Measurements from ENCODE around the gene THADA.

Gene THADA

DNA sequence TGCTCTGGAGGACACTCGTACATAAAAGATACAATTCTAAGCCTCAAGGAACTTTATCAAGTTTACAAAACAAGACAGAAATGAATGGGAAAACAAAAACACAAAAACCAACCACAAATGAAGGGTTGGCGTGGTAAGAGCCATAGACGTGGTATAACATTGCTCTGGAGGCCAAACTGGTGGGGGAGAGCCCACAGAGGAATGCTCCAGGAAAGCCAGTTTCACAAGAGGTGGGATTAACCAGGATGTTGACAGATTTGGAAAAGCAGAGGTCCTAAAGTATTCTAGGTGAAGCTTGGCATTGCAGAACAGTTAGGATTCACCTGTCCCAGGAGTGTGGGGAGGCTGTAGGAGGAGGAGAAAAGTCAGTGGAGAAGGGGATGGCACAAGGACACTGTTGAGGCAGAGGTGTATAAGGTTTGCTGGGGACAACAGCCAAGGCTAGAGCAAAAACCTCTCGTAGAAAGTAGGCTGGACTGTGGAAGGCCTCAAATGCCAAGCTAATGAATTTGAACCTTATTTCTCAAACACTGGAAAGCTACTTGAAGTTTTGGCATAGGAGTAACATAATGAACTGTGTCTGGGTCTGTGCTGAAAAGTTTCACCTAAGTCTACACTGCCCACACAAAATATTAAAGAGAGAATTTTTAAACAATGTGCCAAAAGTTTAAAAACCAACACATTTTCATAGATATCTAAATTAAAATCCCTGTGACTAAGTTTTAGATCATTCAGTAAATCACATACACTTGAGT is 135.1 kb downstream of the THADA start:
- no peak for TF ChIP-seq CTCF (IDR thresholded peaks at IDR 0.05; ENCODE audit: low read depth, low read length)
- no peak for DNase-seq (ENCODE audit: low read depth, low spot score)
- no peak overlapping the region for H3K4me3 ChIP-seq (ENCODE audit: low read depth, low read length)
- in situ Hi-C loops (cut with HindIII; ENCODE audit: low sequenced_read_pairs): no loop called here

DNA sequence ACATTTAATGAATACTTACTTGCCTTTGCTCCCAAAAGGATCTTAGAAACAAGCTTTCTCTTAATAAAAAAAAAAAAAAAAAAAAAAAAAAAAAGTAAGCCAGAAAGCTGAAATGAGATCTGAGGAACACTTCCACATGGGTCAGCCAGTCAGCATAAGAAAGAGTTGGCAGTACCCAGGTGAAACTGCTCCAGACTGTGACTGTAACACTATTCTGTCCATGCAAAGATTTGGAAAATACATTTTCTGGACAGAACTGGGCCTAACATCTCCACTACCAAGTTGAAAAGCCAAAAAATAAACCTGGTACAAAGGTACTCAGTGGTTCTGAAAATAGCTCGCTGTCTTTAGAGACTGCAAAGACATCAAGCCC is 135.7 kb downstream of the THADA start:
- in situ Hi-C loops (cut with HindIII; ENCODE audit: low sequenced_read_pairs): no loop called here
- H3K4me3 ChIP-seq (ENCODE audit: low read depth, low read length): no peak overlapping the region
- no peak for TF ChIP-seq CTCF (IDR thresholded peaks at IDR 0.05; ENCODE audit: low read depth, low read length)

DNA sequence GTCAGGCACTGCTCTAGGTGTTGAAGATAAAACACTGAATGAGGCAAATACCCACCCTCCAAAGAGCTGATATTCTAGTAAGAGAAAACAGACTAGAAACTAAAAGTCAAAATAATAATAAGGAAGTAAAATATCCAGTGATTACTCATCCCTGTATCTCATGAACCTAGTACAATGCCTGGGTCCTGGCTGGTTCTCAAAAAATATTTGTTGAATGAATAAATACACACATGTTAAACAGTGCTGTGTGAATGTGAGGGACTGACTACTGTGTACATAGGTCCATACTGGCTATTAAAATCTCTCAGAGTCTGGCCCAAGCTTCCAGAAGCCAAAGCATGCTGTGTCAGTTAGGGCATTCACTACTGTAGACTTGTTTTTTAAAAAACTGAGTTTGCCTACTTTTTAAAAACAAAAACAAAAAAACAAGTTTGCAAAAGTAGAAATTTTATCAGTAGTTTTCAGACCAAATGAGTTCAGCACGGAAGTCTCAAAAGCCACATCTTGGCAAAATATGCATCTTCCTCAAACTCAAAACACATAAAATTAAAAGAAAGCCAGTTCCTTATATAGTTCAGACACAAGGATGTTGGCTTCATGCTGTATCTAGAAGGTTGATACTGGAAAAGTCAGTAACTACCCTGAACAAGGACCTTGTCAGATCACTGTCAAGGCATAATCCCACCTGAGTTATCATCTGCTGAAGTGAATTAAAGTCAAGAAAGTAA is 136.2 kb downstream of the THADA start:
- in situ Hi-C loops (cut with HindIII; ENCODE audit: low sequenced_read_pairs): no loop called here
- no peak overlapping the region for H3K4me3 ChIP-seq (ENCODE audit: low read depth, low read length)
- TF ChIP-seq CTCF (IDR thresholded peaks at IDR 0.05; ENCODE audit: low read depth, low read length): no peak
- peak; percentile 58 for DNase-seq (ENCODE audit: low read depth, low spot score)

More for the DNA sequence above, 135.7 kb downstream of the THADA start:
- DNase-seq (ENCODE audit: low read depth, low spot score): no peak

DNA sequence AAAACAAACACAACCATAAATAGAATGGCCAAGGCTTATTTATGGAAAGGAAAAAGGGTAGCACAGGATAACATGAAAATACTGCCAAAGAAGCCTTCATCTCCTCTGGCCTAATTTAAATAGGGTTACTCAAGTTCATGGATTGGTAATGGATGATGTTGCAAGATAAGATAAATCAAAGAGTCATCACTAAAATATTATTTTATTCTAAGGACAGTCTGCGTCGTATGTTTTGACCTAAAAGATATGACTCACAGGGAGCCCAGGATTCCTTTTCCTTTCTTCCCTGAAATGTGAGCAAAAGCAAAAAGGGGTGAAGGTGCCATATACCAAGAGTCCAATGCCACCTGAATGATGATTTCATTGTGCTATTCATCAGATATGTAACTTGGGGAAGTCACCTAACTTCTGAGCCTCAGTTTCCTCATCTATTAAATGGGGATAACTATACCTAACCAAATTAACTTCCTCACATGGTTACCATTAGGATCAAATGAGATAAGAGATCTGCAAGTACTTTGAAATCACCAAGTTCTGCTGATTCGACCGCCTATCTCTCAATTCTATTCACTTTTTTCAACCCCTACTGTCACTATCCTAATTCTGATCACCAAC is 137.7 kb downstream of the THADA start:
- peak; percentile 59 for DNase-seq (ENCODE audit: low read depth, low spot score)
- in situ Hi-C loops (cut with HindIII; ENCODE audit: low sequenced_read_pairs): no loop called here

DNA sequence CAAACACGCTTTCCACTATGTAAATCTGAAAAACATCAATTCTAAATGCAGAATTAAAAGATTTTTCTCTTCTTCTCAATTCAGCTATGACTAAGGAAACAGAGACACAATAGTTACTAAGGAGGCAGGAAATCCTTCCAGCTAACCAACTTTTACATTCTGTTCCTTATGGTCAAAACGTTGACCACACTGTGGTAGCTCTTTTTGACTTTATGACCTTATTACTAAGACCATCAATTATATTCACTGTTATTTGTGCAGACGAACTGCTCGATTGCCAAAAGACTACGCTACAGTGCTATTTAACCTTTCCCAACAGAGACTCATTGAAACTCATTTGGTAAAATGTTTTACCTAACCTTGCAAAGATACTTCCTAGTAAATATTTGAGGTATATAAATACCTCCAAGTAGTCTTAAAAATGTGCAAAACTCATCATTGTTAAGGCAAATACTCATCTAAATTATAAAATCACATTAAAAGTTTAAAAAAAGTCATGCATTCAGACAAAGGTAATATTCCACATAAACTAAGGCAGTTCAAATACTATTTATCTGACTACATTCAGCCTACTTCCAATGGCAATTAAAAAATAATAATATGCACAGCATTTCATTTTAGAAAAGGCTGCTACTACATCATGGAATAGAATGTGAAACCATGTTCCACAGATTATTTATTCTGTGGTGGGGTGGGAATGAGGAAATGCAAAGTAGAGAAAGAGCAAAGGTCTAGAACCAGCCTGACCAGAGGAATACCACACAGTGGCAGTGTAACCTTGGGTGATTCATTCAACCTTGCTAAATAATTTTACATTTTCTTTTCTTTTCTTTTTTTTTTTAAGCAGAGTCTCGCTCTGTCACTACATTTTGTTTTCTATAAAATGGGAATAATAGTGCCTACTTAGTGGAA is 139.9 kb downstream of the THADA start:
- in situ Hi-C loops (cut with HindIII; ENCODE audit: low sequenced_read_pairs): no loop called here
- peak; percentile 94 for DNase-seq (ENCODE audit: low read depth, low spot score)
- H3K4me3 ChIP-seq (ENCODE audit: low read depth, low read length): no peak overlapping the region
- TF ChIP-seq CTCF (IDR thresholded peaks at IDR 0.05; ENCODE audit: low read depth, low read length): no peak

More for the DNA sequence above, 137.7 kb downstream of the THADA start:
- TF ChIP-seq CTCF (IDR thresholded peaks at IDR 0.05; ENCODE audit: low read depth, low read length): no peak
- no peak overlapping the region for H3K4me3 ChIP-seq (ENCODE audit: low read depth, low read length)

DNA sequence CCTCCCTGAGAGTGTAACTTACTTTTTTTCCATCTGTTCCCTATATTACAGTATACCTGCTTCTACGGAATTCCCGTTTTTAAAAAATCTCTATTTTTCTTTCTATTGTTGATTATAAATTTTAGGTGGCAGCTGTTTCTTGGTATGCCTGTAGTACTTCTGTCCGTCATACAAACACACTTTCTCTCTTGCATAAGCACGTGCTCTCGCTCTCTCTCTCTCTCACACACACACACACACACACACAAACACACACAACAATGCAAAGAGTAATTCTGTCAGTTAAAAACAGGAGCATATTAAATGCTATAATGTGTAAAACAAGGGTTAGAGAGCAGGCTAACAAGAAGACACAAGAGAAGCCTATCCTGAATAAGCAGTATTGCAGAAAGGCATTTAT is 140.5 kb downstream of the THADA start:
- no peak for TF ChIP-seq CTCF (IDR thresholded peaks at IDR 0.05; ENCODE audit: low read depth, low read length)
- H3K4me3 ChIP-seq (ENCODE audit: low read depth, low read length): no peak overlapping the region
- in situ Hi-C loops (cut with HindIII; ENCODE audit: low sequenced_read_pairs): no loop called here
- DNase-seq (ENCODE audit: low read depth, low spot score): no peak
